ENCODE results near the gene LRRK2. TPM values are rescaled to one million over a fixed set of nuclear protein-coding genes. Genes with fewer than 3 reads are reported as not detected.

LRRK2 gene
- 7.4 TPM for total RNA-seq
- long read RNA-seq, full-length matches to known transcripts: 1 of 7 reads
- long read RNA-seq, partial matches to known transcripts: 3 of 7 reads
- long read RNA-seq, other reads (novel, unspliced or antisense): 3 of 7 reads

DNA sequence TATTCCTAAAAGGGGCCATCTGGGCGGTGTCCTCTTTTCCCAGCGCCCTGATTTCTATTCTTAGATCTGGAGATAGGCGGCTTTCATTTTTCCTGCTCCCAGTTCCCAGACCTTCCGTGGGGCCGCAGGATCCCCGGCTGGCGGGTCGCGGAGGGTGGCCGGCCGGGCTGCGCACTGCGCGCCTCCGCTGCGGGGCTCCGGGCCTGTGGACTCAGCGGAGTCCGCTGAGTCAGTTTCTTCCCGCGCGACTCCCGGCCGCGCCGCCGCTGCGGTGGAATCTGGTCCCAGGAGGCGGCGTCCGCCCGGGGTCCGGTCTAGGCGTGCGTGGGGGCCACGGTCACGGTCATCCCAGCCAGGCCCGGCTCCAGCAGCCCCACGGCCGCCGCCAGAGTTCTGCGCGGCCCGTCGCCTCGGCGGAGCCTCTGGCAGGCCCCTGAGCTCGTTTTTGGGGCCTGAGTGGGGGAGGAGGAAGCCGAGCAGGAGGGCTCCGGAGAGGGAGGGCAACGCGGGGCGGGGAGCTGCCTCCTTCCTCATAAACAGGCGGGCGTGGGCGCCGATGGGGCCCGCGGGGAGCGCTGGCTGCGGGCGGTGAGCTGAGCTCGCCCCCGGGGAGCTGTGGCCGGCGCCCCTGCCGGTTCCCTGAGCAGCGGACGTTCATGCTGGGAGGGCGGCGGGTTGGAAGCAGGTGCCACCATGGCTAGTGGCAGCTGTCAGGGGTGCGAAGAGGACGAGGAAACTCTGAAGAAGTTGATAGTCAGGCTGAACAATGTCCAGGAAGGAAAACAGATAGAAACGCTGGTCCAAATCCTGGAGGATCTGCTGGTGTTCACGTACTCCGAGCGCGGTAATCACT lies at the start of gene LRRK2:
LRRK2 (plus strand) TSS at position 559 of the 853 bp plus-strand sequence; CDS start at position 694, 135 bp downstream.
- DNase-seq: peak; percentile 92
- intact Hi-C loops (cut with DNase I): no loop called here
- ATAC-seq (ENCODE audit: poor library complexity): peak; percentile 95

DNA sequence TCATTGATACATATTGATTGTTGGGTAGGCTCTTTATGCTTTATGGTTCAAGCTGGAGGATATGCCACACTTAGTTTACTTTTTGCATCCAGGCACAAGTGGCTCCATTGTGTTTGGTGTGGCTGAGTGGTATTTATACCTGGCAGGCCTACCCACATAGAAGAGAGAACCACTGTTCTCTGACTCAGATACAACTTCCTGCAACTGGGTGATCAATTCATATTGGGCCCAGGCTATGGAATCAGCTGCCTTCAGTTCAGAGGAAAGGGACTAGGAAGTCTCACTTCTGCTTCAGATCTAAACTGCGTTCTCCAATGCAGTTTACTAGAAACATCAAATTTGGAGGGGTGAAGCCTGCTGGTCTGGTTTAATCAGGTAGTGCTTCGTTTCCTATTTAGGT lies 49.8 kb upstream of the LRRK2 start:
- ATAC-seq (ENCODE audit: poor library complexity) (no peak), DNase-seq (no peak)
- intact Hi-C loops (cut with DNase I): no loop called here

DNA sequence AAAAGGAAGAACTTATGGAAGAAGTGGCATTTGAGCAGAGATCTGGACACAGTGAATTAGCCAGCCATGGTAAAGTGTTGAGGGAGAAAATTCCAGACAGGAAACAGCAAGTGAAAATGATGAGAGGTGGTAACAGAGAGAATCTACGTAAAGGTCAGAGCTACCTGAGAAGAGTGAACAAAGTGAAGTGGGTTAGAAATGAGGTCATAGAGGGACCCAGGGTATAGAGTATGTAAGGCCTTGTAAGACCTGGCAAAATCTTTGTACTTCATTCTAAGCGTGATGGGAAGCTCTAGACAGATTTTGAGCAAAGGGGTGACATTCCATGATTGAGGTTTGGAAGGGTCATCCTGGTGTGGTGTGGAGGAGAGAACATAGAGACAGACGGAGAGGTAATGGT lies 49.3 kb upstream of the LRRK2 start:
- no peak for ATAC-seq (ENCODE audit: poor library complexity)
- intact Hi-C loops (cut with DNase I): no loop called here
- DNase-seq: no peak

- intact Hi-C loops (cut with DNase I): no loop called here
- ATAC-seq (ENCODE audit: poor library complexity) (no peak), DNase-seq (no peak)
Measured at GRCh38 chr12:40178701-40179100, 46.1 kb upstream of the LRRK2 start.

DNA sequence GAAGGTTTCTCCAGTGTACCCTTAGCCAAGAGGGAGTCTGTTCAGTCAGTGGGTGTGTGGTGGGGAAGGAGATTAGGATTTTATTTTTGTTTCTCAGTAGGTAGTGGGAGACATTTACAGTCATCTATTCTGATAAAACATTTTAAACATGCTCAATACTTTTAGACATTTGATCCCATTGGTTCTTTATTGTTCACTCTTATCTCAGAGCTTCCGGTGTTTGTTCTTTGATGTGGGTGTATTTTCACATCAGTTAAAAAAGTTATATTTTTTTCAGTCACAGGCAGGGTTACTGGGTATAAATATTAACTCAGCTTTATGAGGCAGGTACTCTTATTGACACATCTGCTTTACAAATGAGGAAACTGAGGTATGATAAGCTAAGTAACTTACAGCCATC lies 43.3 kb upstream of the LRRK2 start:
- DNase-seq: no peak
- no peak for ATAC-seq (ENCODE audit: poor library complexity)
- intact Hi-C loops (cut with DNase I): no loop called here

DNA sequence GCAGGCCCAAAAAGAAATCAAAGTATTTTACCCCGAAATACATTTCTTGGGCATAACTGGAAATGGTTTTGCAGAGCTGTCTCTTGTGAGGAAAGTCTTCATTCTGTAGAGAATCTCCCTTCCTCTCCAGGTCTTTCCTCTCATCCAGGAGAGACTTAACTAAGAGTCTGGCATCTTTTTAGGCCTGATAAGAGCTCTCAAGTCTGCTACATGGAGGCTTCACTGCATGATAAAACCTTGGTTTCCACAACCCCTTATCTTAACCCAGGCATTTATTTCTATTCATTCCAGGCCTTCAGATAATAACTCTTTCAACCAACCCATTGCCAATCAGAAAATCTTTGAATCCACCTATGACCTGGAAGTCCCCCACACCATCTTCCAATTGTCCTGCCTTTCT lies 41.1 kb upstream of the LRRK2 start:
- ATAC-seq (ENCODE audit: poor library complexity) (no peak), DNase-seq (no peak)
- intact Hi-C loops (cut with DNase I): no loop called here

DNA sequence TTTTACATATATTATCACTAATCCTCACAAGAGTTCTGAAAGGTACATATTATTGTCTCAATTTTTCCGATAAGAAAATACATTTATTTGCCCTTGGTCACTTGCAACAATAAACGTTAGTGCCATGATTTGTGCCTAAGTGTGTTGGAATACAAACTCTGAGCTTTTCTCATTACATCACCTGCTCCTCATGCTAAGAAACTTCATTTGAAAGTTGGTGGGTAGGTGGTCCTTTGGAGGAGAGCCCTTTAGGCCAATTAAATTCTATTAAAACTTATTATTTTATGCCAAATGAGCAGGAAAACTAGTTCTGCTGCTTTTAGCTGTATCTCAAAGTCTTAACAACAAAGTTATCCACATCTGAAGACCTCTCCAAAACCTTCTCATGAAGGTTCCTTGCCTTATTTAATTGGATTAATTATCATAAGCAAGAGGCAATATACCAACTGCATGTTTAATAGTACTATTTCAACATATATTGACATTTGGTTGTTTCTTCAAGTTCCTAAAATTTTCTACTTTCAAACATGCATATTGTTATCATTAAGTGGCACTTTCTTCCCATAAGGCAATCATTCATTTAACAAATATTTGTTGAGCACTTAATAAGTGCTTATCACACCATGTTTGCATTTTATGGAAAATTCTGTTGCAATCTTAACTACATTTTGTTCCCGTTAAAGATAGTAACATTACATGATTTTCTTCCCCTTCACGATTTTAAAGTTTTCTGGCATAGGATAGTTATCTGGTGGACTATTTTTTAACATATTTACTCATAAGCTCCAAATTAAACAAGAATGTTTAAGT lies 40.1 kb upstream of the LRRK2 start:
- ATAC-seq (ENCODE audit: poor library complexity): no peak
- intact Hi-C loops (cut with DNase I): no loop called here
- no peak for DNase-seq

DNA sequence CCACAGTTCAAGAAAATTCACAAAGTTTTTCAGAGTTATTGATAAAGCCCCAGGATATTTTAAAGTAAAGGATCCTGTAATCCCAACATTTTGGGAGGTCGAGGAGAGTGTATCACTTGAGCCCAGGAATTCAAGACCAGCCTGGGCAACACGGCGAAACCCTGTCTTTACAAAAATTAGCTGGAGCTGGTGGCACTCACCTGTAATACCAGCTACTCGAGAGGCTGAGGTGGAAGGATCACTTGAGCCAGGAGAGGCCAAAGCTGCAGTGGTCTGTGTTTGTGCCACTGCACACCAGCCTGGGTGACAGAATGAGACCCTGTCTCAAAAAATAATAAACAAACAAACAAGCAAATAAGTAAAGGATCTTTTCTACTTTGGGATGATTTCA lies 39.5 kb upstream of the LRRK2 start:
- ATAC-seq (ENCODE audit: poor library complexity) (no peak), DNase-seq (no peak)
- intact Hi-C loops (cut with DNase I): no loop called here

GRCh38 chr12:40188558-40189320 lies 36.1 kb upstream of the LRRK2 start:
- intact Hi-C loops (cut with DNase I): no loop called here
- ATAC-seq (ENCODE audit: poor library complexity): no peak

GRCh38 chr12:40192704-40193255 lies 32.0 kb upstream of the LRRK2 start:
- no peak for DNase-seq
- no peak for ATAC-seq (ENCODE audit: poor library complexity)
- intact Hi-C loops (cut with DNase I): no loop called here

More at GRCh38 chr12:40188558-40189320, 36.1 kb upstream of the LRRK2 start:
- DNase-seq: no peak

DNA sequence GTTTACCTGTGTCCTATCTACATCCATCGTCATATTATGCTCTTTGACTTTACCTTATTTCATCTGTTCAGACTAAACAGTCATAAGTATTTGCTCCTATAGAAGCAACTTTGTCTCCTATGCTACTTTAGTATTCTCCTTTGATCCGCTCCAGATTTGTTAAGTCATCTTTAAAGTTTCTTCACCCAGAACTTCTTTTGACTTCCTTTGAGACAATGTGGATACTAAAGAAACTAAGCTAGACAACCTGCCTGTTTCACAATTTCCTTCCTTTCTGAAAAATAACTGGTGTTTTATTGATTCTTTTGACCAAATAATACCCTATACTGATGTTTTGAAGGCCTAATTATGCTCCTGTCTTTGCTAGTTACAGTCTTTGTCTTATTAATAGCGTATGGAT lies 30.0 kb upstream of the LRRK2 start:
- DNase-seq (no peak), ATAC-seq (ENCODE audit: poor library complexity) (no peak)
- intact Hi-C loops (cut with DNase I): no loop called here

GRCh38 chr12:40197590-40197989 lies 27.2 kb upstream of the LRRK2 start:
- ATAC-seq (ENCODE audit: poor library complexity): no peak
- intact Hi-C loops (cut with DNase I): no loop called here
- no peak for DNase-seq

DNA sequence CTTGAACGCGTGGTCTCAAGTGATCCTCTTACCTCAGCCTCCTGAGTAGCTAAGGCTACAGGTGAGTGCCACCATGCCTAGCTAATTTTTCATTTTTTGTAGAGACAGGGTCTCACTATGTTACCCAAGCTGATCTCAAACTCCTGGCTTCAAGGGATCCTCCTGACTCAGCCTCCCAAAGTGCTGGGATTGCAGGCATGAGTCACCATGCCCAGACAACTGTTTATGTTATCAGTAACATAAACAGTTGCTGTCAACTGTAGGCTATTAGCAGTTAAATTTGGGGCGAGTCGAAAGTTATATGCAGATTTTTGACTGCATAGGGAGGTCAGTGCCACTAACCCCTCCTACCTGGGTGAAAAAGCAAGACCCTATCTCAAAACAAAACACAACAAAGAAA lies 26.2 kb upstream of the LRRK2 start:
- no peak for ATAC-seq (ENCODE audit: poor library complexity)
- DNase-seq: no peak
- intact Hi-C loops (cut with DNase I): no loop called here

- ATAC-seq (ENCODE audit: poor library complexity) (no peak), DNase-seq (no peak)
- intact Hi-C loops (cut with DNase I): no loop called here
Measured at GRCh38 chr12:40202095-40203059, 22.4 kb upstream of the LRRK2 start.

GRCh38 chr12:40203060-40203430 lies 21.8 kb upstream of the LRRK2 start:
- intact Hi-C loops (cut with DNase I): no loop called here
- DNase-seq (no peak), ATAC-seq (ENCODE audit: poor library complexity) (no peak)

- ATAC-seq (ENCODE audit: poor library complexity): no peak
- intact Hi-C loops (cut with DNase I): no loop called here
- no peak for DNase-seq
Measured at GRCh38 chr12:40204337-40204736, 20.5 kb upstream of the LRRK2 start.

DNA sequence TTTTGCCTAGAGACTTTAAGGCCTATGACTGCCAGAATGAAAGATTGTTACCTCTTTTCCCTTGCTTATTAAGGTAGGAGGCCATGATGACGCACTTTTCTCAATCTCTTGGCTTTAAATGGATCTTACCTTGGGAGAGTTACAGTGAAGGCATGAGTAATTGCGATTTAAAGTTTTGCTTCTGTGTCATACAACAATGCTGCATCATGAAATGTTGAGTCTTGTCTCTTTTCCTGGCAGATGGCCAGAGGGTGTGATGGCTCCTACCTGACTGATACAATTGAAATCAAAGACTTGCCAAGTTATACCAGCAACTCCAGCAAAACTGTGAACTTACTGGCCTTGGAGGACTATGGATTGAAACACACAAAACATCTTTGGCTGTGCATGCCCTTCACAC lies 17.2 kb upstream of the LRRK2 start:
- intact Hi-C loops (cut with DNase I): no loop called here
- ATAC-seq (ENCODE audit: poor library complexity) (no peak), DNase-seq (no peak)

All from Right ventricle myocardium superior (tissue), 1 donor.